SK-N-SH (cell line): ENCODE measurements around the gene MPST.
A peak's percentile ranks its signal among the peaks of the same experiment; 100 is the strongest.

Experiments
- CTCF ChIP-seq: fragments of 200-600 bp; sonication (generic); IDR thresholded peaks from 2 replicates; pipeline ENCODE4 v1.6.1; 2017; ENCODE audit warnings: antibody characterized with exemption, mild to moderate bottlenecking, moderate library complexity
- MXI1 ChIP-seq: IDR thresholded peaks from 2 replicates; pipeline ENCODE4 v1.6.1; 2012; ENCODE audit warnings: mild to moderate bottlenecking, low read depth, low read length, improper control_type of control experiment
- RAD21 ChIP-seq: IDR thresholded peaks from 2 replicates; pipeline ENCODE4 v1.6.1; 2012; ENCODE audit warnings: mild to moderate bottlenecking, low read length
- SIN3A ChIP-seq: IDR thresholded peaks from 2 replicates; pipeline ENCODE4 v1.6.1; 2012; ENCODE audit warnings: low read depth, mild to moderate bottlenecking, low read length, moderate library complexity, borderline replicate concordance
- SMC3 ChIP-seq: IDR thresholded peaks from 2 replicates; pipeline ENCODE4 v1.6.1; 2012; ENCODE audit warnings: low read depth, low read length, improper control_type of control experiment
- TAF1 ChIP-seq: IDR thresholded peaks from 2 replicates; pipeline ENCODE4 v1.6.1; 2012; ENCODE audit warnings: low read depth, mild to moderate bottlenecking, low read length, moderate library complexity, borderline replicate concordance
- USF1 ChIP-seq: IDR thresholded peaks from 2 replicates; pipeline ENCODE4 v1.4.0; 2012; ENCODE audit warnings: low read depth, borderline replicate concordance
- USF2 ChIP-seq: fragments of 150-350 bp; IDR thresholded peaks from 2 replicates; pipeline ENCODE4 v1.6.1; 2017; ENCODE audit warnings: antibody characterized with exemption, low read length, low read depth, borderline replicate concordance

DNA sequence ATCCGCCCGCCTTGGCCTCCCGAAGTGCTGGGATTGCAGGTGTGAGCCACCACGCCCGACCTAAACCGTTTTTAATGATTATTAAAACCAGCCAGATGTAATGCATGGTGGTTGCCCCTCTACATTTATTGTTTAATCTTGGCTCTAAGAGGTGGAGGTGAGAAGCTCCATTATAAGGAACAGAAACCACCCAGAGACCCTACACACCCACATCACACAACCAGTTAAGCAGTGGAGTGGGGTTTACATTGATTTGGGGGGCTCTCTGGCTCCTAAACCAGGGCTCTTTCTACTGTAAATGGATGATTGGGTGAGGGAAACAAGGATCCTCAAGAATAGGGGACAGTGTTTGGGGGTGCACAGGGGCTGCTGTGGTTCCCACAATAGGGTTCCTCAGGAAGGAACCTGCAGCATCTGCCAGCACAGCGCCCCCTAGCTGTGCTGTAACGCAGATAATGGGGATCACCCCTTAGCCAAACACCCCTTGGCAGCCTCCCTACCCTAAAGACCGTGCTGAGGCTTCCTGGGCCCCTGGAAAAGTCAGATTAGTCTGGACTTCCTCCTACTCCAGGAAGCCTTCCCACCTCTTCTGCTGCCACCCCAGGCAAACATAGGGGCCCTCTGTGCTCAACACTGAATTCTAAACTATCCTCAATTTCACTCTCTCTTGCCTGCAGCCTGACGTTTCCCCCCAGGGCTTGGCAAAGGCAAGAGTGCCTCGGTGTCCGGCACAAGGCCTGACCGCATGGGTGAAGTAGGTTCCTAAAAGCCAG is 2.4 kb downstream of the MPST start:
- TF ChIP-seq USF2 (no peak), CTCF (peak; percentile 86), RAD21 (no peak), TAF1 (no peak), SIN3A (no peak), SMC3 (no peak), USF1 (no peak), MXI1 (no peak)
